Fibroblast of villous mesenchyme (primary cell): ENCODE results near the gene PRR14. TPM values are rescaled to one million over a fixed set of nuclear protein-coding genes. Genes with fewer than 3 reads are reported as not detected.

ENCODE experiments used
- DNase-seq: peaks from one replicate; pipeline ENCODE4 v3.0.0-alpha.2; 2010; ENCODE audit warnings: low read depth
- H3K4me3 ChIP-seq: 2 replicates; pipeline ENCODE4 v1.5.1; 2011; ENCODE audit warnings: low read depth, mild to moderate bottlenecking, low read length
- CTCF ChIP-seq: IDR thresholded peaks from 2 replicates; pipeline ENCODE4 v1.5.1; 2012; ENCODE audit warnings: low read depth, mild to moderate bottlenecking, low read length; ENCODE audit not compliant: insufficient read depth
- total RNA-seq: library from RNA; depleted of rRNA; stranded (reverse); fragments of >200 nt; gene quantifications from 2 replicates; pipeline ENCODE4 v1.2.3, GENCODE V29; 2012

Gene PRR14
- total RNA-seq: 5.2 and 5.6 TPM in 2 replicates

GRCh38 chr16:30650369-30651123 is at the start of gene PRR14:
TSS of gene PRR14 (plus strand) at chr16:30650960. CDS start at chr16:30651646, 686 bp downstream.
- peak within 1 kb of the TSS; percentile 89 for H3K4me3 ChIP-seq
- peak; percentile 100 for DNase-seq
- TF ChIP-seq CTCF: peak; percentile 4

DNA sequence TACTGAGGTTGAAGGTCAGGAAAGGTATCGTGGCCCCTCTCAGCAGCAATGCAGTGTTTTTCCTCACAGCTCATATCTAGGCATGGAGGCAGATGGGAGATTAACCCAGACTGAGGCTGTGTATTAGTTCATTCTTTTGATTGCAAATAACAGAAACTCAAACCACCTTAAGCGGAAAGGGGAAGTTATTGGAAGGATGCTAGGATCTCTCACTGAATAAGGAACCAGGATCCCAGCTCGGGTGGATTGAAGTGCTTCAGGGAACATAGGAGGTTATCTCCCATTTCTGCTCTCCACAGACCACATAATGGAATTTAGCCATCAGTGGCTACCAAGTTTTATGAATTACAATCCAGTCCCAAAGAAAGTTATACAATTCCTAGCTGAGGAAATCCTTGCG is 48.8 kb upstream of the PRR14 start:
- H3K4me3 ChIP-seq: no peak overlapping the region
- no peak for TF ChIP-seq CTCF
- DNase-seq: no peak

DNA sequence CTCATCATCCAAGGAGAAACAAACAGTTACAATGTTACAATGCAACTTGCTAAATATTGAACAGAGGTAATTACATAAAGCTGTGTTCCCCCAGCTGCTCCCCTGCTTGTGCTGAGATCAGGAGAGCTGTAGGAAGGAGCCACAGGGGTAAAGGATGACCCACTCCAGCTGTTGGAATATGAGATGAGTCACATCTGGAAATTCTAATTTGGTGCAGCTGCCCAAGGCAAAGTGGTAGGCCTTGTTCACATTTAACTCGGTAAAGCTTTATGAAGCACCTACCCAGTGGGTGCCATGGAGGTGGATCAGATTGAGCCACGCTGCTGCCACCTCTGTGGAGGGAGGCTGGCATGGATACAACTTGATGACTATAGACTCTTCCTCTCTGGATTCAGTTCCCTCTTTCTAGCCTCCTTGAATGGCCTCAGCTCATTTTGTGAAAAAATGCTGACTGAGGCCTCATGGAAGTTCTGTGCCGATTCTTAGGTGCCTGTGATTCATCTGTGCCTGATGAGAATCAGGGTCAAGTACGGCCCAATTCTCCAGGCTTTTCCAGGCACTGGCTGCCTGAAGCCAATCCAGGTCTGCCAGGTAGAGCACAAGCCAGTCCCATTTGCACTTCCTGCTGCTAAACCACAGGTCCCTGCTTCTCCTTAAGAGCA is 48.0 kb upstream of the PRR14 start:
- DNase-seq: peak; percentile 24
- TF ChIP-seq CTCF: no peak
- H3K4me3 ChIP-seq: no peak overlapping the region

GRCh38 chr16:30603945-30604315 is 46.8 kb upstream of the PRR14 start:
- H3K4me3 ChIP-seq: no peak overlapping the region
- no peak for DNase-seq
- TF ChIP-seq CTCF: no peak

- TF ChIP-seq CTCF: no peak
- no peak for DNase-seq
- H3K4me3 ChIP-seq: no peak overlapping the region
Measured at GRCh38 chr16:30604316-30604947, 46.3 kb upstream of the PRR14 start.

GRCh38 chr16:30605158-30605557 is 45.6 kb upstream of the PRR14 start:
- no peak overlapping the region for H3K4me3 ChIP-seq
- no peak for TF ChIP-seq CTCF
- DNase-seq: no peak
